ENCODE results near the gene ADGRL3. TPM values are rescaled to one million over a fixed set of nuclear protein-coding genes. Genes with fewer than 3 reads are reported as not detected.
"Not testable (repeated sequence)": the region's sequence is repeated elsewhere in the genome, so short reads cannot be mapped to it uniquely, and the experiment has no call there.

ADGRL3 gene
- polyA plus RNA-seq, 1 donor from 2014 or later, result not detected

DNA sequence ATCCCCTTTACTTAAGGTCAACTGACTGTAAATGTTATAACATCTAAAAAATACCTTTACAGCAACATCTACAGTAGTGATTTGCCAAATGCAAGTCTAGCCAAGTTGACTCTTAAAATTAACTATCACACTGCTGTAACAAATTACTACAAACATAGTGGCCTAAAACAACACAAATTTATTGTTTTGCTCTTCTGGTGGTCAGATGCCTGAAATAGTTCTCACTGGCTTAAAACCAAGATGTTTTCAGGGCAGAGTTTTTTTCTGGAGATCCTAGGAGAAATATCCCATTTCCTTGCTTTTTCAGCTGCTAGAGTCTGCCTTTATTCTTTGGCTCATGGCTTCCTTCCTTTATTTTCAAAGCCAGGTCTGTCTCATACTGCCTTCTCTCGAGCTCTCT is 120.5 kb downstream of the ADGRL3 start:
- Mint-ChIP-seq H3K36me3 (no peaks in the 10 kb centered on the region), H3K27ac (no peak overlapping the region), H3K4me1 (no peaks in the 10 kb centered on the region), H3K9me3 (peaks cover 4 to 12% (median 4%) of the 10 kb centered on the region in 3 donors), H3K4me3 (no peak overlapping the region), H3K27me3 (no peaks in the 10 kb centered on the region)

DNA sequence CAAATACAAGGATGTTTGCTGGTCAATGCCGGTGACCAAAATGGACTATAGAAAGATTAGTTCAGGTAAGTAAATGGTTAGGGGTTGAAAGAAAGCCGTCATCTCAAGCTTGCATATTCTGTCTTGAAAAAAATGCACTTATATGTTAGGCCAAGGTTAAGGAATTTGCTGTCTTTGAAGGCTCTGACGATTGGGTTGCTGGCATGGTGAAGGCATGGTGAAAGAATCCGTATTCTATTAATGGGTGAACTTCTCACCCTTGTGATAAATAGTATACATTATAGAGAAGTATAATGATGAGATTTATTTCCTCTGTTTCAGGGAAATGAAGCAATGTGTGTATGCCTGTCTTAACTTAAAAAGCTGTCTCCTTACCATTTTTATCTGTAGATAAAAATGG is 132.6 kb downstream of the ADGRL3 start:
- peaks cover 0 to 8% (median 6%) of the 10 kb centered on the region in 3 donors for H3K9me3 Mint-ChIP-seq

DNA sequence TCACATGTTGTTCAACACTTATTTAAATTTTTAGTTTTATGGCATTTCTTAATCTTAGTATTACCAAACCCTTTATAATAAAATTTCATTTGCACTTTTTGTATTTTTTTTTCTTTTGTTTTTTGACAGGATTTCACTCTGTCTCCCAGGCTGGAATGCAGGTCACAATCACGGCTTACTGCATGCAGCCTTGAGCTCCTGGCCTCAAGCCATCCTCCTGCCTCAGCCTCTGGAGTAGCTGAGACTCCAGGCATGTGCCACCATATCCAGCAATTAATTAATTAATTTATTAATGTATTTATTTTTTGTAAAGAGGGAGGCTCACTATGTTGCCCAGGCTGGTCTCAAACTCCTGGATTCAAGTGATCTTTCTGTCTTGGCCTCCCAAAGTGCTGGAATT is 133.4 kb downstream of the ADGRL3 start:
- Mint-ChIP-seq H3K4me1 (no peaks in the 10 kb centered on the region), H3K27ac (no peak overlapping the region), H3K9me3 (peaks cover 0 to 7% (median 6%) of the 10 kb centered on the region in 3 donors), H3K27me3 (no peaks in the 10 kb centered on the region), H3K36me3 (no peaks in the 10 kb centered on the region), H3K4me3 (no peak overlapping the region)

More for the DNA sequence above, 132.6 kb downstream of the ADGRL3 start:
- no peaks in the 10 kb centered on the region for H3K36me3 Mint-ChIP-seq
- no peaks in the 10 kb centered on the region for H3K27me3 Mint-ChIP-seq
- H3K27ac Mint-ChIP-seq, result no peak overlapping the region
- no peaks in the 10 kb centered on the region for H3K4me1 Mint-ChIP-seq
- no peak overlapping the region for H3K4me3 Mint-ChIP-seq

DNA sequence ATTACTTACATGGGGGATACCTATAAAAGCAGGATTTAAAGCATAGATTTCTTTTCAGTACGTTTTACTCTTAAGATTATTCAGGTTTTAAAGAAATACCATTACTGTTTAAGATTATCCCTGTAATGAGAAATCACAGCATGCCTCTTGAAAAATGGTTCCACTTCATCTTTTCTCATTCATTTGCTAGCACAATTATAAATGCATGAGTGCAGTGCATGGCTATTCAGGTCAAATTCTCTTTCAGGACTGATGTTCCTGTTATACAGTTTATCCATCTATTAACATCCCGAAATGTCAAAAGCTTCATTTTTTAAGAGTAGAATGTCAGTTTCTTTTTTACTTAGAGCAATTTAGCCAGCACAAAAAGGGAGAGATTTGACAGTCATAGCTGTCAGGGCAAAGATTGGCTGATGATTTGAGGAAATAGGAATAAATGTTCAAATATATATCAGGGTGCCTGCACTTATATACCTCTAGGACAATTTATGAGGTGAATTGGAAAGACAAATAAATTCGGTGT is 135.2 kb downstream of the ADGRL3 start:
- H3K27ac Mint-ChIP-seq, result no peak overlapping the region
- H3K27me3 Mint-ChIP-seq, result no peaks in the 10 kb centered on the region
- H3K4me1 Mint-ChIP-seq, result no peaks in the 10 kb centered on the region
- H3K4me3 Mint-ChIP-seq, result no peak overlapping the region
- no peaks in the 10 kb centered on the region for H3K36me3 Mint-ChIP-seq
- H3K9me3 Mint-ChIP-seq, result peaks cover 0 to 5% (median 3%) of the 10 kb centered on the region in 3 donors

DNA sequence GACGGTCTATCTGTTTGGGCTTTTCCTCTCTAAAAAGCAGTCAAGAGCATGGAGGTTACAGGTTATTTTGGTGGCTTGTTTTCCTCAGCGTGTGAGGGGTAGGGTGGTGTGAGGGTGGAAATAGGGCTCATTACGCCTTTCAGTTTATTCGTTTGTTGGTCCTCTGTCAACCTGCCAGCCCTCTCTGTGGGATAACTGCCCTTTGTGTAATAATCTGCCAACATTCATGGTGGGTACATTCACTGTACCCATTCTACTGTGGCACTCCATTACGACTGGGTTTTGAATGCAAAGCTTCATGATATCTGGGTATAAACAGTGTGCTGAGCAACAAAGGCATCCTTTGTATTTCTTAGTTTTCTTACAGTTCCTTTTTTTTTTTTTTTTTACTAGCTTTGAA is 136.4 kb downstream of the ADGRL3 start:
- H3K27me3 Mint-ChIP-seq, result no peaks in the 10 kb centered on the region
- no peaks in the 10 kb centered on the region for H3K36me3 Mint-ChIP-seq
- H3K4me3 Mint-ChIP-seq, result no peak overlapping the region
- peaks cover 0 to 5% (median 0%) of the 10 kb centered on the region in 3 donors for H3K9me3 Mint-ChIP-seq
- H3K4me1 Mint-ChIP-seq, result no peaks in the 10 kb centered on the region
- no peak overlapping the region for H3K27ac Mint-ChIP-seq

DNA sequence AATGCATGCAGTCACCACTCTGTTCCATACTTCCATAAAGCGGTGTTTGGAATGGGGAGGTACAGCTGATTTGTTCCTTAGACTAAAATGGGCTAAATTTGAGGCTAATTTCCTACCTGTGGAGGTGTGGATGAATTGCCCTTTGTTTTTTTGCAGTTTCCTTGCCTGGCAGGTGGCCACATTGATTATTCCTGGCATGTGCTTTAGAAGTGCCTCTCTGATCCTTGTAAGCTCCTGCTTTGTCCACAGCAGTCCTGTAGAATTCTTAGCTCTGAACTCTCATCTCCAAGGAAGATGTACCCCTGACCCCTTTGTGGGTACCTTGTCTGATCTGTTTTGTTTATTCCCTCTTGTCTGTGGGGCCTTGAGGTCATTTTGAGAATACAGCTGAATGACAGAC is 136.8 kb downstream of the ADGRL3 start:
- H3K27ac Mint-ChIP-seq, result no peak overlapping the region
- H3K36me3 Mint-ChIP-seq, result no peaks in the 10 kb centered on the region
- H3K4me1 Mint-ChIP-seq, result no peaks in the 10 kb centered on the region
- H3K4me3 Mint-ChIP-seq, result no peak overlapping the region
- H3K9me3 Mint-ChIP-seq, result peaks cover 0 to 5% (median 0%) of the 10 kb centered on the region in 3 donors
- H3K27me3 Mint-ChIP-seq, result no peaks in the 10 kb centered on the region

DNA sequence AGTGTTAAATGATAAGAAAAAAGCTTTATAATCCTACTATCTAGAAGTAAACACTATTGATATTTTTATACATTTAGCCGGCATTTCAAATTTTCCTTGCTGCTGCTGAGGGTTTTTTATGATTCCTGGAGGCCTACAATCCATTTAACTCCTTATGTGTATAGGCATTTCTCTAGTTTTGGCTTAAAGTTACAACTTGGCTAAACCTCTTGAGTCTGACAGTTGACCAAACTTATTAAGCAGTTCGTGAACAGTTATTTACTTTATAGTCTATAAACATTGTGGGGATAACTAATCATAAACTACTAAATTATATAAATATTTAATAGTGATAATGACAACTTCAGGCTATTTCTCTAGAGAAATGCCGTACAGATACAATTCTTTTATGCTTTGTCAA is 141.9 kb downstream of the ADGRL3 start:
- H3K27ac Mint-ChIP-seq, result no peak overlapping the region
- no peaks in the 10 kb centered on the region for H3K27me3 Mint-ChIP-seq
- no peak overlapping the region for H3K4me3 Mint-ChIP-seq
- H3K4me1 Mint-ChIP-seq, result no peaks in the 10 kb centered on the region
- H3K9me3 Mint-ChIP-seq, result peaks cover 0 to 5% (median 0%) of the 10 kb centered on the region in 3 donors
- H3K36me3 Mint-ChIP-seq, result no peaks in the 10 kb centered on the region

DNA sequence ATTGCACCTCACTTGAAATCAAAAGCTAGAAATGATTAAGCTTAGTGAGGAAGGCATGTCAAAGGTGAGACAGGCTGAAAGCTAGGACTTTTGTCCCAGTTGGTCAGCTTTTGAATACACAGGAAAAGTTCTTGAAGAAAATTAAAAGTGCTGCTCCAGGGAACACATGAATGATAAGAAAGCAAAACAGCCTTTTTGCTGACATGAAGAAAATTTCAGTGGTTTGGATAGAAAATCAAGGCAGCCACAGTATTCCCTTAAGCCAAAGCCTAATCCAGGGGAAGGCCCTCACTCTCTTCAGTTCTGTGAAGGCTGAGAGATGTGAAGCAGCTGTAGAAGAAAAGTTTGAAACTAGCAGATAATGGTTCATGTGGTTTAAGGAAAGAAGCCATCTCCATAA is 150.8 kb downstream of the ADGRL3 start:
- H3K27me3 Mint-ChIP-seq, result no peaks in the 10 kb centered on the region
- H3K4me1 Mint-ChIP-seq, result no peaks in the 10 kb centered on the region
- H3K27ac Mint-ChIP-seq, result peak overlapping the region in 1 of 3 donors; percentile 27
- peaks cover 2 to 10% (median 2%) of the 10 kb centered on the region in 3 donors for H3K9me3 Mint-ChIP-seq
- no peak overlapping the region for H3K4me3 Mint-ChIP-seq
- H3K36me3 Mint-ChIP-seq, result no peaks in the 10 kb centered on the region

DNA sequence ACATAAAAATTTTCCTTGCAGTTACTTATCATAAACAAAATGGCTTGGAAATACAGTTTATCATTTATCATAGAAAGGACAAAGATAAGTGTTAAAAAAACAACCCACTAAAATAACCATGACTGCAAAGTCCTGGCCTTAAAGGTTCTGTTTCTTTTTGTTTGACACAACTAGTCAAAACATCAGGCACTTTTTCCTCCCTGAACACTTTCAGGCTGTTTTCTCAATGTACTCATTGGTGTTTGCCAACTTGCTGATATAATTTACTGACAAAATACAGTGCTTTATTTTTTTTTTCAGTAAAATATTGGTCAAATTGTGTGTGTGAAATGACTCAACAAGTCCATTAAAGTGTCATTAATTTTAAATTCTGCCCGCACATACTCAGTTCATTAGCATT is 156.6 kb downstream of the ADGRL3 start:
- Mint-ChIP-seq H3K27me3 (no peaks in the 10 kb centered on the region), H3K27ac (no peak overlapping the region), H3K4me3 (no peak overlapping the region), H3K4me1 (no peaks in the 10 kb centered on the region), H3K9me3 (peaks cover 0 to 4% (median 2%) of the 10 kb centered on the region in 3 donors), H3K36me3 (no peaks in the 10 kb centered on the region)

DNA sequence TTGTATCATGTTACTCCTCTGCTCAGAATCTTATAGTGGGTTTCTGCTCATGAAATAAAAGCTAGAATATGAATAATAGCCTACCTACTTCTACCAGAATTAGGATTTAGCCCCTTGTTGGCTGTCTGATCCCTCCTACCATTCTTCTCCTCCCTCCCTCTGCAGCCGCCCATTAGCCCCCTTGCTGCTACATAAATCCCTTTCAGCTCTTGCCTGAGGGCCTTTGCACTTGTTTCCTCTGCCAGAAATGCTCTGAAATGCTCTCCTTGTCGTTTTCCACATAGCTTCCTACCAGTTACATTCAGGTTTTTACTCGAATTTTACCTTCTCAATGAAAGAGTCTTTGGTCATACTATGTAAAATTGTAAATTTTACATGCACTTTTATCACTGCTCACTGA is 159.2 kb downstream of the ADGRL3 start:
- no peak overlapping the region for H3K27ac Mint-ChIP-seq
- no peaks in the 10 kb centered on the region for H3K27me3 Mint-ChIP-seq
- H3K36me3 Mint-ChIP-seq, result no peaks in the 10 kb centered on the region

DNA sequence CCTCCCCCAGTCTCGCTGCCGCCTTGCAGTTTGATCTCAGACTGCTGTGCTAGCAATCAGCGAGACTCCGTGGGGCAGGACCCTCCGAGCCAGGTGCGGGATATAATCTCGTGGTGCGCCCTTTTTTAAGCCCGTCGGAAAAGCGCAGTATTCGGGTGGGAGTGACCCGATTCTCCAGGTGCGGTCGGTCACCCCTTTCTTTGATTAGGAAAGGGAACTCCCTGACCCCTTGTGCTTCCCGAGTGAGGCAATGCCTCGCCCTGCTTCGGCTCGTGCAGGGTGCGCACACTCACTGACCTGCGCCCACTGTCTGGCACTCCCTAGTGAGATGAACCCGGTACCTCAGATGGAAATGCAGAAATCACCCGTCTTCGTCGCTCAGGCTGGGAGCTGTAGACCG is 172.7 kb downstream of the ADGRL3 start:
- not testable (repeated sequence) for H3K4me1 Mint-ChIP-seq, H3K36me3 Mint-ChIP-seq, H3K27me3 Mint-ChIP-seq, H3K4me3 Mint-ChIP-seq, H3K27ac Mint-ChIP-seq, H3K9me3 Mint-ChIP-seq

More for the DNA sequence above, 159.2 kb downstream of the ADGRL3 start:
- Mint-ChIP-seq H3K4me1 (no peaks in the 10 kb centered on the region), H3K4me3 (no peak overlapping the region), H3K9me3 (peaks cover 0 to 2% (median 0%) of the 10 kb centered on the region in 3 donors)

DNA sequence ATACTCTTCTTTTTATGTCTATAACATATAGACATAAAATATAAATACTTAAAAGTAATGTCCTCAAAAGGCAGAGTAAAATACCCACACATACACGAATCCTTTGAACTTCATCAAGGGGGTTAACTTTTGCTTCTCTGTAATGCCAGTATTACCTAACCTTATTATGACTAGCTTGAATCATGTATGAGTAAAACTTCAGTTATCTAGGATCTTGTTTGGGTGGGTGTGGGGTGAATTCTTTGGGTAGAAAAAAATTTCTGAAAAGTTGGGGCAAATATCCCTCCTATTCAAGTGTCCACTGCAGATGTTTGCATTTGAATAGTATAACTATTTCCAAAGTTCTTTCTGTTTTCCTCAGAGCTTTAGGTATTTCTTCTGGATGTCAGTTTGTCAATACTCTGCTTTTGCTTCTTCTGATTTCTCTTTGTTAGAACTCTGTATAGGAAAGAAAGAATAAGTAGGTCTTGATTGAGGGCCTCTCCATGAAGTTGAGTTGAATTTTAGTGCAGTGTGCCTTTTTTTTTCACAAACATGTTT is 173.8 kb downstream of the ADGRL3 start:
- Mint-ChIP-seq H3K4me1 (no peaks in the 10 kb centered on the region), H3K36me3 (no peaks in the 10 kb centered on the region), H3K9me3 (peaks cover 2 to 6% (median 2%) of the 10 kb centered on the region in 3 donors), H3K27ac (no peak overlapping the region), H3K4me3 (no peak overlapping the region), H3K27me3 (no peaks in the 10 kb centered on the region)

DNA sequence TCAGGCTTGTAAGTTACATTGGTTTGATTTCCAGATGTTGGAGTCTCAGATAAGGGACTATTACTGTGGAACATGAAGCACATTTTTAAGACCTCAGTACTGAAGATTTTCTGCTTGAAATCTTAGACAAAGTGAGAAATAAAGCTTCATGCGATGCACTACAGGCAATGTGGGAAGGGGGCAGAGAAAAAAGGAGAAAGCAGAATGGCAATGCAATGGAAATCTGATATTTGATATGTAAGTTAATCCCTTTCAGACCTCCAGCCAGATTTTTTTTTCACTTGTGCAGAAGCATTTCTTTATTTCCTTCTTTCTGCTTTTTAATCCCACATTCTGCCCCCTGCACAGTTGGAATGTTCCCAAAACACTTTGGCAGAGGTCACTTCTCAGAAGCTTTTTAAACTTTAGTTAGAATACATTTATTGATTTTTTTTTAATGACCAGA is 174.3 kb downstream of the ADGRL3 start:
- H3K4me3 Mint-ChIP-seq, result no peak overlapping the region
- H3K9me3 Mint-ChIP-seq, result peaks cover 2 to 6% (median 2%) of the 10 kb centered on the region in 3 donors
- no peaks in the 10 kb centered on the region for H3K36me3 Mint-ChIP-seq
- no peaks in the 10 kb centered on the region for H3K27me3 Mint-ChIP-seq
- no peak overlapping the region for H3K27ac Mint-ChIP-seq
- H3K4me1 Mint-ChIP-seq, result no peaks in the 10 kb centered on the region

DNA sequence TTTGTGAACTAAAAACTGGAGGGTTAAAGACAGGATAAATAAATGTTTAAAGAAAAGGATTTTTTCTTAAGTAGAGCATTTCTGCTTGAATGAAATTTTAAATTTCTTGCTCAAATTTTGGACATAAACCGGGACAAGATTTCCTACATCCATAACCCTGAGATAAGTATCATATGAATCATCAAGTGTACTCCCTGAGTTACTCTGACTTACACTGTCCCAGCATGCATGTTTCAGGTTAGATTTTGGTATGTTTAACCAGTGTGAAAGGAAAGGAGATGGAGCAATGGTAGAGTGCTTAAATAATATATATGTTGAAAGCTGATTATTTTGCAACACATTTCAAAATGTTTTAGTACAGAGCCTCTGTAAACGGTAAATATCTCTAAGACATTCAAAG is 175.2 kb downstream of the ADGRL3 start:
- H3K36me3 Mint-ChIP-seq, result no peaks in the 10 kb centered on the region
- no peak overlapping the region for H3K4me3 Mint-ChIP-seq
- no peaks in the 10 kb centered on the region for H3K4me1 Mint-ChIP-seq
- H3K27me3 Mint-ChIP-seq, result no peaks in the 10 kb centered on the region
- peaks cover 2 to 6% (median 2%) of the 10 kb centered on the region in 3 donors for H3K9me3 Mint-ChIP-seq
- H3K27ac Mint-ChIP-seq, result no peak overlapping the region

DNA sequence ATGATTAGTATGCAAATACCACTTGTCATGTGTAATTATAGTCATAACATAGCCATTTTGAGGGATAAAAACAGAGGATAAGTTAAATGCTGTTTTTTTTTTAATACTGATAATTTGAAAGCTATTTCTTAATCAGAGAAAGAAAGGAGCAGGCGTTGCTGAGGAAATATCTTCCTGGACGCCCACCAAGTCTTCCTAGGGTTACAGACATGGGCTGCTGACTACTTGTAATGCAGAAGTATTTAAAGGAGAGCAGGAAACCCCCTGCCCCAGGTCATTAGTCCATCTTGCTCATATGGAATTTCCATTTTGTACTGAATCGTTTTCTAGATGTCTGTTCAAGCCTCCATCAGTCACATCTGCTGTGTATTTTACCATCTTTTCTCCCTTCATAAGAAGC is 176.2 kb downstream of the ADGRL3 start:
- Mint-ChIP-seq H3K27ac (no peak overlapping the region), H3K4me3 (no peak overlapping the region), H3K9me3 (peaks cover 2 to 6% (median 3%) of the 10 kb centered on the region in 3 donors)

DNA sequence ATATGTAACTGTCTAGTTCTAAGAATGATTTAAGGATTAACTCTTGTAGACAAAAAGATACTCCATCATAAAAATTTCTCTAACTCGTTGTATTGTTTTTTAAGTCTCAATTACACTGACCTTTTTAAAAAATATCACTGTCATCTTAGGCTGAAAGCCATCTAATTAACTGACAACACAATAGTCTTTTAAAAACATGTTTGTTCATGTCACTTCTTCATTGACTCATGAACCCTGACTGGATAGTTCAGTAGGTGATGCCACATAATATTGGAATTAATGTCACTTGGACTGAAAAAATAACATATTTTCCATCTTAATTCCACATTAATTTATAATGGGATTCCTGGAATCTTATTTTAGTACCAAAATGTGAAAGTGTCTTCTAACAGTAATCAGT is 179.3 kb downstream of the ADGRL3 start:
- Mint-ChIP-seq H3K4me1 (no peaks in the 10 kb centered on the region), H3K36me3 (no peaks in the 10 kb centered on the region), H3K9me3 (peaks cover 2 to 6% (median 5%) of the 10 kb centered on the region in 3 donors), H3K27ac (no peak overlapping the region), H3K27me3 (no peaks in the 10 kb centered on the region), H3K4me3 (no peak overlapping the region)

More for the DNA sequence above, 176.2 kb downstream of the ADGRL3 start:
- Mint-ChIP-seq H3K27me3 (no peaks in the 10 kb centered on the region), H3K36me3 (no peaks in the 10 kb centered on the region), H3K4me1 (no peaks in the 10 kb centered on the region)
